Prostate gland (tissue), 2 donors: ENCODE data around the gene OTOF. TPM values are rescaled to one million over a fixed set of nuclear protein-coding genes. Genes with fewer than 3 reads are reported as not detected.

Experiments
- DNase-seq: peaks from one replicate; pipeline ENCODE4 v3.0.0-alpha.2; 2019; ENCODE audit warnings: low spot score
- H3K27ac ChIP-seq, 2 donors: fragments of 200-600 bp; sonication (generic); 2 replicates each; pipeline ENCODE4 v1.5.1; 2017 to 2019
- H3K27me3 ChIP-seq: fragments of 200-600 bp; sonication (generic); replicated peaks from 2 replicates; pipeline ENCODE4 v1.5.1; 2019; ENCODE audit not compliant: insufficient read depth
- H3K36me3 ChIP-seq, 2 donors: fragments of 200-600 bp; sonication (generic); 1 replicate in 1 of 2; 2 replicates in 1 of 2; pipeline versions ENCODE4 v1.5.1 to v1.8.1; 2017 to 2019
- H3K4me1 ChIP-seq: fragments of 200-600 bp; sonication (generic); replicated peaks from 2 replicates; pipeline ENCODE4 v1.5.1; 2019
- H3K4me3 ChIP-seq, 2 donors: fragments of 200-600 bp; sonication (generic); 2 replicates each; pipeline ENCODE4 v1.5.1; 2017 to 2019
- H3K9me3 ChIP-seq: fragments of 200-600 bp; sonication (generic); 2 replicates; pipeline ENCODE4 v1.5.1; 2017
- CTCF ChIP-seq, 4 experiments: fragments of 200-600 bp in 2 of 4; fragments of 450-650 bp in 2 of 4; sonication (generic) in 2 of 4; IDR thresholded peaks; 1 replicate in 3 of 4; 2 replicates in 1 of 4; pipeline ENCODE4 v1.5.1; 2016 to 2019; ENCODE audit warnings: antibody characterized with exemption in 4 of 4, mild to moderate bottlenecking in 2 of 4, moderate library complexity in 2 of 4
- POLR2A ChIP-seq: fragments of 450-650 bp; IDR thresholded peaks from one replicate; pipeline ENCODE4 v1.6.1; 2016; ENCODE audit warnings: antibody characterized with exemption, mild to moderate bottlenecking
- POLR2AphosphoS5 ChIP-seq: sonication (generic); formaldehyde crosslinking; IDR thresholded peaks from one replicate; pipeline ENCODE4 v1.6.1; 2017; ENCODE audit warnings: antibody characterized with exemption
- WGBS: methylation state at CpG from one replicate; pipeline ENCODE4 v1.1.5; 2018; 5-methylcytosine and 5-hydroxymethylcytosine counted together
- intact Hi-C: fragments of 100-400 bp; cut with DNase I; formaldehyde crosslinking; loops from one replicate; pipeline ENCODE4 v1.14.2; 2022
- total RNA-seq, 2 donors: library from RNA; depleted of rRNA; stranded (reverse); fragments of >200 nt; gene quantifications; one replicate each; pipeline ENCODE4 v1.1.0, GENCODE V29; 2016

The OTOF gene
- total RNA-seq, 2 donors from 2014 or later: 0.68 TPM; not detected in 1

GRCh38 chr2:26465266-26465925 is 12.5 kb downstream of the OTOF start:
- Histone ChIP-seq H3K9me3 (no peaks in the 10 kb centered on the region), H3K27me3 (no peaks in the 10 kb centered on the region), H3K27ac (no peak overlapping the region), H3K4me3 (no peak overlapping the region), H3K4me1 (no peaks in the 10 kb centered on the region), H3K36me3 (no peaks in the 10 kb centered on the region)
- DNase-seq: no peak
- 94% methylated on average over 11 of the region's 11 CpGs for WGBS
- TF ChIP-seq POLR2AphosphoS5: no peak
- TF ChIP-seq POLR2A: no peak
- TF ChIP-seq CTCF (IDR thresholded peaks at IDR 0.05): no peak
- intact Hi-C loops: no loop called here

DNA sequence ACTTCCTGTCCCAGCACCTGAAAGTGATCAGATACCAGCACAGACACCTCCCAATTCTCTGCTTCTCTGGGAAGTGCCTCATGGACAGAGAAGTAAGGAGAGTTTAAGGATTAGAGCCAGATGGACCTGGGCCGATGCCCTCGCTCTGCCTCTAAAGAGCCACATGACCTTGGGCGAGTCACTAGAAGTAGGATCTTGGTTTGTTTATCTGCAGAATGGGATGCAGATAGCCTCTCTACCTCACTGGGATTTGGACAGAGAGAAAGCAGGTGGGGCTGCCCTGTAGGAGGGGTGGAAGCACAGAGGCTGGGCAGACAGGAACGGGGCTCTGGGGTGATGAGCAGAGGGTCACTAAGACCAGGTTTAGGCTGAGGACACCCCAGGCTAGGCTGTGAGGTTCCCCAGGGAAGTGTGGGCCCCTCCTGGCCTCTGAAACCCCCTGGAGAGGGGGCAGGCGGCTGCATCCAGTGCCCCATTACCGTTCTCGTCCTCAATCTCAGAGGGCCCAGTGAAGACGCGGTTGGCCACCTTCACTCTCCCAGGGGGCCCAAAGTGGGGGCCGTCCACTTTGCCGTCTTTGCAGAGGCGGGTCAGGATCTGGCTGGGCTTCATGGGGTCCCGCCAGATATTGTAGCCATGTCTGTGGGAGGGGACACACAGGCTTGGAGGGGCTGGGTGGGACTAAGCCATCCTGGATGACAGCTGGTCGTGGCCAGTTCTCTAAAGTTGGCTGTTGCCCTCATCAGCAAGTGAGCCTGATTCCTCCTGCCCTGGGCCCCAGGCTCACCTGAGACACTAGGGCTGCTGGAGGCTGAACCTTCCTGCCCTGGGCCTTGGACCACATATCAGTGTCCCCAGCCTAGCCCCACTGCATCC is 13.3 kb downstream of the OTOF start:
- no peak for TF ChIP-seq POLR2A
- no peak for TF ChIP-seq CTCF (IDR thresholded peaks at IDR 0.05)
- no peak for TF ChIP-seq POLR2AphosphoS5
- no peaks in the 10 kb centered on the region for H3K4me1 ChIP-seq
- intact Hi-C loops: no loop called here
- no peaks in the 10 kb centered on the region for H3K27me3 ChIP-seq
- WGBS: 75% methylated on average over 13 of the region's 14 CpGs
- DNase-seq: no peak
- no peak overlapping the region for H3K4me3 ChIP-seq
- H3K27ac ChIP-seq: no peak overlapping the region
- H3K36me3 ChIP-seq: no peaks in the 10 kb centered on the region
- H3K9me3 ChIP-seq: no peaks in the 10 kb centered on the region

- 91% methylated on average over 25 of the region's 25 CpGs for WGBS
- Histone ChIP-seq H3K27me3 (no peaks in the 10 kb centered on the region), H3K4me1 (no peaks in the 10 kb centered on the region), H3K36me3 (no peaks in the 10 kb centered on the region), H3K27ac (no peak overlapping the region), H3K4me3 (no peak overlapping the region), H3K9me3 (no peaks in the 10 kb centered on the region)
- no peak for TF ChIP-seq CTCF (IDR thresholded peaks at IDR 0.05)
- TF ChIP-seq POLR2AphosphoS5: no peak
- no peak for TF ChIP-seq POLR2A
- intact Hi-C loops: no loop called here
- DNase-seq: no peak
Measured at GRCh38 chr2:26463244-26464192, 14.4 kb downstream of the OTOF start.

DNA sequence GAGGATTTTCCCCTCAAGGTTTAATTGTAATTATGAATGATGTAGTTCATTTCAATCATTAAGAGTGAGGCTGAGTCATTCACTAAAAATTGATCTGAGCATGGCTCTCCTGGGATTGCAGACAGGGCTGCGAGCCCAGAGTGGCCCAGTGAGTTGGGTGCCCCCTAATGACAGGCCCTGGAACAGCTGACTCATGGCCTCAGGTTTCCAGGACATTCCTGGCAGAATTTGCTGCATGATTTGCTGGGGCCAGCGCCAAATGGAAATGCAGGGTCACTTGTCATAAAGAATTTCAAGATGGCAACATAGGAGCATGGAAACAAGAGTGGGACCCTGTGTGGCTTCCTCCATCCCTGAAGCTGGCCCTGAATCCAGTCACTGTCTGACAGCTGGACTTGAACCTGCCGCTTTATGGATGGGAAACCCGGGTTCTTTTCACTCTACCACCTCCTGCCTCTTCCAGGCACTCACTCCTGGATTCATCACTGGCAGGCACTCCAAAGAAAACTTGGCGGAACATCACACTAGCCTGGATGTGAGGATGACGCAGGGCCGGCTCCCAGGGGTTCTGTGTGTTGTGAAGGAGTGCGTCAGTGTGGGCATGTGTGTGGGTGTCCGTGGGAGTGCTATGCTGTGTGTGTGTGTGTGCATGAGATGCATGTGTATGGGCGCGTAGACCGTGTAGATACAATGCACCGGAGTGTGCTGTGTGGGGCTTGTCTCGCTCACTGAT is 15.2 kb downstream of the OTOF start:
- H3K27me3 ChIP-seq: no peaks in the 10 kb centered on the region
- WGBS: 88% methylated on average over 14 of the region's 14 CpGs
- H3K9me3 ChIP-seq: no peaks in the 10 kb centered on the region
- no peak overlapping the region for H3K27ac ChIP-seq
- no peaks in the 10 kb centered on the region for H3K36me3 ChIP-seq
- H3K4me3 ChIP-seq: no peak overlapping the region
- intact Hi-C loops: no loop called here
- no peak for DNase-seq
- TF ChIP-seq POLR2AphosphoS5 (no peak), CTCF (IDR thresholded peaks at IDR 0.05) (peak in 1 of 4 experiments; percentile 31)
- no peaks in the 10 kb centered on the region for H3K4me1 ChIP-seq
